T-helper 2 cell (primary cell): Measurements from ENCODE around the gene OR2B3.
"Not testable (repeated sequence)": the region's sequence is repeated elsewhere in the genome, so short reads cannot be mapped to it uniquely, and the experiment has no call there.

ENCODE experiments used
- DNase-seq, 5 experiments: peaks; one replicate each; pipeline versions ENCODE4 v3.0.0 to v3.0.0-alpha.2; 2012 to 2022
- total RNA-seq, 2 donors: gene quantifications; one replicate each; lab custom pipeline; 2026; lab: John Stamatoyannopoulos, UW

Gene OR2B3, protein sequence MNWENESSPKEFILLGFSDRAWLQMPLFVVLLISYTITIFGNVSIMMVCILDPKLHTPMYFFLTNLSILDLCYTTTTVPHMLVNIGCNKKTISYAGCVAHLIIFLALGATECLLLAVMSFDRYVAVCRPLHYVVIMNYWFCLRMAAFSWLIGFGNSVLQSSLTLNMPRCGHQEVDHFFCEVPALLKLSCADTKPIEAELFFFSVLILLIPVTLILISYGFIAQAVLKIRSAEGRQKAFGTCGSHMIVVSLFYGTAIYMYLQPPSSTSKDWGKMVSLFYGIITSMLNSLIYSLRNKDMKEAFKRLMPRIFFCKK
- 0 reads per million in 2 donors for total RNA-seq

DNA sequence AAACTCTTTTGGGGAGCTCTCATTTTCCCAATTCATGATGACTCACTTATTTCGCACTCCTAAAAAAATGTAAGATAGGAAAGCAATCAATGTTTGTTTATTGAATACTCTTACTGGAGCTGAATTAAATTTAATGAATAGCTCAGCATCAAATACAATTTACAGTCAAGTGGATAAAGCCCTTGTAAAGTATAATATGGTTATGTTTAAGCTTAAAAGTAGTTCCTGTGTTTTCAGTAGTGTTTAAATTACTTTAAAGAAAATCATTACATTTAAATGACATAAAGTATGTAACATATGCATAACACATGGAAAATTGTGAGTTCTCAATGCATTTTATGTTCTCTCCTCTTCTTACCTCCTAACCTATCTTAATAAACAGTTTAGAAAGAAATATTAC, at the start of gene OR2B3:
OR2B3 (minus strand) TSS at position 101 of the 400 bp plus-strand sequence; CDS start at position 36, 65 bp downstream.
- no peak for DNase-seq

DNA sequence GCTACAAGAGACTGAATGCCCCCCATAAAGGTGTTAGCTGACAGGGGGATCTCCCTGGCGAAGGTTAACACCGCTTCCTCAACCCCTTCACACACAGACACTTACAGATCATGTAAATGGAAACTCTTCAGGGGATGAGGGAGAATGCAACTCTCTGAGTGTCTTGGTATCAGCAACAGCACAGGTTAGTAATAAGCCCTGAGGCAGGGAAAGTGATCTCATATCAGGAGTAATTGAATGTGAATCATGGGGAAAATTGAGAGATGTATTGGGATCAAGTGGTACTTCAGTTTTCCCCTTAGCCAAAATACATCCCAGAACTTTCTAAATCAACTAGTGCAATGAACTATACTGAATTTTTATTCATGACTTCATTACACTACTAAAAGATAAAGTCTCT, 44.6 kb upstream of the OR2B3 start:
- no peak for DNase-seq

DNA sequence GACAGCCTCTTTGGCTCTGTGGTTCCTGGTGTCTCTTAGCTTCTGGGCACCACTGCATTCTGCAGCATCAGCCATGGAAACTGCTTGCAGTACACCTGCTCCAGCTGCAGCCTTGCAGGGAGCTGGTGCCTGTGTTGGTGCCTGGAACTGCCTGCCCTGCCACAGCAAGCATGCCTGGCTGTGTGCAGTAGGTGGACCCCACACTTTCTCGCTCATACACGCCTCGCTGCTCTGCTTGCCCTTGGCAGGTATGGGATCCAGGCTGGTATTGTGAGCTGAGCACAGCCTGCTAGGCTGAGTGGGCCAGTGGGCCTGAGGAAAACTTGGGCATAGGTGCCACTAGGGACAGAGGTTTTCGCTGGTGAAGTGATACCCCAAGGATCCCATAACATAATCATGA, 43.5 kb upstream of the OR2B3 start:
- no peak for DNase-seq

DNA sequence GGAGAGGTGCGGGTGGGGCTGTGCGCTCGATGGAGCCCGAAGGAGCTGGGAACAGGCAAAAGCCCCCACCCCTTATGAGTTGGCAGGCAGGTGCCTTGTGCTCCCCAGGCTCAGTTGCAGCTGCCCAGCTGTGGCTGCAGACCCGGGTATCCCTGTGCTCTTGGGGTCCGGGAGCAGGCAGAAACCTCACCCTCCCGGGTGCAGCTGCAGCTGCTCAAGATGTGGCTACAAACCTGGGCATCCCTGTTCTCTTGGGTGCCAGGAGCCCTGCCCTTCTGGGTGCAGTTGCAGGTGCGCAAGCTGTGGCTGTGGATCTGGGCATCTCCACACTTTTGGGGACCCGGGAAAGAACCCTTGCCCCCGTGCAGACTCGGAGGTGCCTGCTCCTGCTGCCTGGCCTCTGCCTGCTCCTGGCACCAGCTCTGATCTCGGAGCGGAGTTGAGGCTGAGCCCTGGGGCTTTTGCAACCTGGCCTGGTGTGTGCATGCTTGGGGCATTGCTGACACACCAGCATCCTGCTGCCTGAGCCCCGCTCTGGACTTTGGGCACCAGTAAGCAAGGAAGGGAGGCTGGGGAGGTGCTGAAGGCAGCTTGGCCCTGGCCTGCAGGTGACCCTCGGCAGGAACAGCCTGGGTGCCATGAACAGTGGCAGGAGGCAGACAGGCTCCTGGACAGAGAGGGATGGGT, 42.4 kb upstream of the OR2B3 start:
- DNase-seq = no peak

DNA sequence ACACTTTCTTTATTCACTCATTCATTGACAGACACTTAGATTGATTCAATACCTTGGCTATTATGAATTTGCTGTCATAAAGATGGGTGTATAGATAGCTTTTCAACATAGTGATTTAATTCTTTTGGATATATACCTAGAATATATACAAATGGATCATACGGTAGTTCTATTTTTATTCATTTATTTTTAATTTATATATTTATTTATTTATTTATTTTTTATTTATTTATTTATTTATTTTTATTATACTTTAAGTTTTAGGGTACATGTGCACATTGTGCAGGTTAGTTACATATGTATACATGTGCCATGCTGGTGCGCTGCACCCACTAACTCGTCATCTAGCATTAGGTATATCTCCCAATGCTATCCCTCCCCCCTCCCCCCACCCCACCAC, 27.9 kb upstream of the OR2B3 start:
- not testable (repeated sequence) for DNase-seq

DNA sequence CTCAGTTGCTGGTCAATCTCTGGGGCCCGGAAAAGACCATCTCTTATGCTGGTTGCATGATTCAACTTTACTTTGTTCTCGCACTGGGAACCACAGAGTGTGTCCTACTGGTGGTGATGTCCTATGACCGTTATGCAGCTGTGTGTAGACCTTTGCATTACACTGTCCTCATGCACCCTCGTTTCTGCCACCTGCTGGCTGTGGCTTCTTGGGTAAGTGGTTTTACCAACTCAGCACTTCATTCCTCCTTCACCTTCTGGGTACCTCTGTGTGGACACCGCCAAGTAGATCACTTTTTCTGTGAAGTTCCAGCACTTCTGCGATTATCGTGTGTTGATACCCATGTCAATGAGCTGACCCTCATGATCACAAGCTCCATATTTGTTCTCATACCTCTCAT, 25.0 kb upstream of the OR2B3 start:
- peak in 1 of 5 experiments; percentile 0 for DNase-seq

DNA sequence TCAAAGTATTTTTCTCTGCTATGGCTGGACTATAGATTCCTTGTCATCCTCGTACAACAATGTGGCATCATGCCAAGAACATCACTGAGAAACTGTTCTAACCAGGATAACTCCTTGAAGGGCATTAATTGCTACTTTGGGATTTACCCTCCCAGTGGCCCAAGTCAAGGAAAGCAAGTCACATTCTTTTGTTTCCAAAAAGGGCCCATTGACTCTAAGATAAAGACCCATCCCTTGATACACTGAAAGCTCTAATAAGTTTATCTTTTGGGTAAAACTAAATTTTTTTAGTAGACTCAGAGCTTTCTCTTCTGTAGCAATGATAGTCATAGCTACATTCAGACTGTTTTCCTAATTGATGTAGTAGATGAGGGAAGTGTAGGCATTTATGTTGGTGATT, 20.6 kb upstream of the OR2B3 start, which contains the start of gene OR2J3:
OR2J3 (plus strand) TSS at position 301 of the 400 bp plus-strand sequence. CDS start 3,833 bp downstream, outside the sequence.
- no peak for DNase-seq

DNA sequence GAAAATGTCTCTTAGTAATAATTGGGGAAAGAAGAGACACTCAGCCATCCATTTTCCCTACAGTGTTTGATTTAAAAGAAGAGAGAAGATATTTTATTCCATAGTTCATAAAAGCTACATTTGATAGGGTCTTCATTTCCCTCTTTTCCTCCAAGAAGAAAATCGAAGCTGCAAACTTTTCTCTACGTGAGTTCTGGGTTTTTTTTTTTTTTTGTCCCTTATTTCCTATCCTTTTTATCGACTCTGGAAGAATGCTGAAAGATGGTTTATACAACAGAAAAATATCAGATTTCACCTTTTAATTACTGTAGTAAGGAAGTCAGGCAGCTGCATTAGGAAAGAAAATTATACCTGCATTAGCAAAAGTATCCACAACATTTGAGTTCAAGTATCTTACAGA, 12.1 kb upstream of the OR2B3 start, which contains the start of gene OR2J1:
OR2J1 (plus strand) TSS at position 301 of the 400 bp plus-strand sequence. CDS start 1,453 bp downstream, outside the sequence.
- no peak for DNase-seq

DNA sequence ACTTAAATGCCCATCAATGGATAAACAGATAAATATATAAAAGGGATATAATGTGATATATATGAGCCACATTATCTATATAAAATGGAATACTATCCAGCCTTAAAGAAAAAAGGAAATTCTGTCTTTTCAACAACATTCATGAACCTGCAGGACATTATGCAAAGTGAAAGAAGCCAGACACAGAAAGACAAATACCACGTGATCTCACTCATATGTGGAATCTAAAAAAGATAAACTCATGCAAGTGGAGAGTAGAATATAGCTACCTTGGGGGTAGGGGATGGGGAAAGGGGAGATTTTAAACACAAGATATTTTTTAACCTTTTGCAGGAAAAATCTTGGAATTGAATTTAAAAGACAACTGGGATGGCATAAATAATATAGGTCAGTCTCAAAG, 10.7 kb upstream of the OR2B3 start:
- no peak for DNase-seq

DNA sequence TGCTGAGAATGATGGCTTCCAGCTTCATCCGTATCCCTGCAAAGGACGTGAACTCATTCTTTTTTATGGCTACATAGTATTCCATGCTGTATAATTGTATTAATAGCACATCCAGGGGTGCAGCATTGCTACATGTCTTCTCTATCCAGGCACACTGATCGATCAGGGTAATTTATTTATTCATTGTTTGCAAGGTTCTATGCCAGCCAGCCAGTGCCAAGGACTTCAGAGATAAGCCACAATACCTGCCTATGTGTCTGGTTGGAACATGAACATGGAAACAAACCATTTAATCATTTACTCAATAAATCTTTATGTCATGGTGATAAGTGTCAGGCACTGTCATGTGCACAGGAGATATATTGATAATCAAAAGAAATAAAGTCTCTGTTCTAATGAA, 5.8 kb upstream of the OR2B3 start:
- DNase-seq = no peak

DNA sequence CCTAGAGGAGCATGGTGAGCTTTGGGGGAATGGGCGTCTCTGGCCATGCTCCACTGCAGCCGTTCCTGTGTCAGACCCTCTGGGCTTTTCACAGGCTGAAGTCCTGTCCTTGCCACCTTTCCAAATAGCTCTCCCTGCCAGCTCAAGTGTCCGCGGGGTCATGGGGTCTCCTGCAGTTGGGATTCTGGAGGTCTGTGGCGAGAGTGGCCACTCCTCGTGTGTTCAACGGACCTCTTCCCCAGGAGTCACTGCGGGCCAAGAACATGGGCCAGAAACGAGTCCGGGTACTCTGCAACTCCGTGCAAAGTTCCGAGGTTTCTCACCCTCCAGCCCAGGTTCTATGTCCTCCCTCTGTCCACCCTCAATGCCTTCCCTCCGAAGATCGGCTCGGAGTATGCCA, 4.7 kb downstream of the OR2B3 start:
- no peak for DNase-seq

DNA sequence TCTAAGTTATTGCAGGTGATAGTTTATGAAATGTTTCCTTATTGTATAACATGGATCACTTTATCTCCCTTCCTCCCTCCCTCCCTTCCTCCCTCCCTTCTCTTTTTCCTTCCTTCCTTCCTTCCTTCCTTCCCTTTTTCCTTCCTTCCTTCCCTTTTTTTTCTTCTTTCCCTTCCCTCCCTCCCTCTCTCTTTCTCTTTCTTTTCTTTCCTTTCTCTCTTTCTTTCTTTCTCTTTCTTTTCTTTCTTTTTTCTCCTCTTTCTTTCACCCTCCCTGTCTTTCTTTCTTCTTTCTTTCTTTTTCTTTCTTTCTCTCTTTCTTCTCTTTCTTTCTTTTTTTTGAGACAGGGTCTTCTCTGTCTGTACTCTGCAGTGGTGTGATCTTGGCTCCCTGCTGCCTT, 5.8 kb downstream of the OR2B3 start:
- DNase-seq = no peak

DNA sequence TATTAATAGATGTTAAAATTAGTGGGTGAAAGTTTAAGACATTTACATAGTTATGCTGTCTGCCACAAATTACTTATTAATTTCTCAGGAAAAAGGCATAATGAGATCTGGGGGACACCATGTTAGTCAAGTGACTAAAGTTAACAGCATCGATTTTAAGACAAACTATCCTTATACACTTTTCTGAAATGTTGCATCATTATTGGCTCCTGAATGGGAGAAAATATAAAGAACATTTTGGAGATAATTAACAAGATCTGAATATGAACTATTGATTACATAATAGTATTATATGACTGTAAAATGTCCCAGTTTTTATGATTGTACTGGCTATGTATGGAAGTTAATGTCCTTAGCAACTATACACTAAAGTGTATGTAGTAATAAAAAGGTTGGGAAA, 7.9 kb downstream of the OR2B3 start:
- no peak for DNase-seq

DNA sequence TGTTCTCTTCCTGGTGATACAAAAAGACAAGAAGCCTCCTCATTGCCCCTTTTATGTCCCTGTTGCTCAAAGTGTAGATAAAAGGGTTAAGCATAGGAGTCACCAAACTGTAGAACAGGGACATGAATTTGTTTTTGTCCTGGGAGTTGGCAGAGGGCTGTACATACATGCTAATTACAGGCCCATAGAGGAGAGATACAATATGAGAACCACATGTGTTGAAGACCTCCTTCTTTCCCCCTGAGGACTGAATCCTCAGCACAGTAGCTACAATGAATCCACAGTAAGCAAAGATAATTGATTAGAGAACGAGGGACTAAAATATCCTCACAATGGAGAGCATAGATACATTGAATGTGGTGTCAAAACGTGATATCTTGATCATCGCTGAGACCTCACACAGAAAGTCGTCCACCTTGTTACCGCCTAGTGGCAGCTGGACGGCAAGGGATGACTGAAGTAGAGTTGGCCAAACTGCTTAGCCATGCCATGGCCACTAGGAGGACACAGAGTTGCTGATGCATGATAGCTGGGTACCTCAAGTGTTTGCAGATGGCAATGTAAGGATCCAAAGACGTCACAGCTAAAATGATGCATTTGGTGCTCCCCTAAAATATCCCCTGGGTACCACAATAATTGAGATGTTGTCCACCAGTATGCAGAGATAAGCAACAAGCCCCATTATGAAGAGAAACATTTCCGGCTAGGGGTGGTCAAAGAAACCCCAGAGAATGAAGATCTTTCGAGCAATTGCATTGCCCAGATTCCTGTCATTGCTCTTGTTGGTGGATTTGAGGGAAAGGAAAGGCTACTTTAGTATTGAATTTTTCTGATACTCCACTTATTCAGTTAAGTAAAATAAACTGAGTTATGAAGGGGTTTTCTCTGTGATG, 15.0 kb downstream of the OR2B3 start:
- peak in 2 of 5 experiments; percentile 3 to 5 for DNase-seq

DNA sequence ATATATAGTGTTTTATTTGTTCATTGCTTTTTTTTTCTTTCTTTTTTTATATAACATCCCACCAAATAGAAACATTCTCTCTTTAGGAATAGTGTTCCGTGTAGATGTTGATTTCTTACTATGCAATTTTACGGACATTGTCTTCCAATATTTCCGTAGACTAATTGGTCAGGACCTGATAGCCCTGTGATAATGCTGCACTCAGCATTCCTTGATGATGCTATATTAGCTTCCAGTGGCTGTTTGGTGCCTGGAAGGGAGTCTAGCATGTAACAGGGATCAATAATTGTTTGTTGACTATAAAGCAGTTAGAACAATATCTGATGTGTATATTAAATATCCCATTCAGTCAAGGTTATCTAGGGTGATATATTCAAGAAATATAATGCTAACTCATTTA, 35.4 kb downstream of the OR2B3 start:
- no peak for DNase-seq

DNA sequence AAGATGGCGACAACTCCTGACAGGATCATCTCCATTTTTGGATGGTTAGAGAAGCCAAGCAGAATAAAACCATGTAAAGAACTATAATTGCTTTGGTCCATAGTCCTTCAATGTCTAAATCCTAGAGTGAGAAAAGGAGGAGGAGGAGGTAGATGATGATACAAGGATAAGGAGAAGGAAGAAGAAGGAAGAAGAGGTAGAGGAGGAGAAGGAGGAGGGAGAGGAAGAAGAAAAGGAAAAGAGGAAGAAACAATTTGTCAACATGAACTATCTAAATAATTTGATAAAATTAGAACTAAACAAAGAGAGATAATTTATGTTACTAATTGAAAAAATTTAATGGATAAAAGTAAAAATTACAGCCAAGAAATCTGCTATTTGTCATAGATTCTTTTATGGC, 42.0 kb downstream of the OR2B3 start, which contains the start of gene OR2W1:
OR2W1 (minus strand) TSS at position 101 of the 400 bp plus-strand sequence; CDS start at position 101, 0 bp downstream.
- DNase-seq = no peak
